Caco-2 (cell line): ENCODE results near the gene FNBP1. TPM values are rescaled to one million over a fixed set of nuclear protein-coding genes. Genes with fewer than 3 reads are reported as not detected.

Experiments
- BruUV-seq: library from RNA; stranded (reverse); fragments of 400-500 nt; replicated peaks from 2 replicates; lab custom pipeline; 2021; lab: Mats Ljungman, UMichigan
- CTCF ChIA-PET: fragments of 300-600 bp; sonication (Branson Sonifier 250); formaldehyde crosslinking; loops from one replicate; lab custom pipeline; 2022; ENCODE audit warnings: antibody characterized with exemption; lab: Charles Lee
- POLR2A ChIA-PET: fragments of 300-600 bp; sonication (Branson Sonifier 250); formaldehyde crosslinking; loops from one replicate; lab custom pipeline; 2022; ENCODE audit warnings: antibody characterized with exemption; lab: Charles Lee
- DNase-seq, 2 experiments: peaks; one replicate each; pipeline versions ENCODE4 v3.0.0 to v3.0.0-alpha.2; 2020 to 2022
- H3K27me3 ChIP-seq: replicated peaks from 2 replicates; pipeline ENCODE4 v1.6.0; 2011; ENCODE audit warnings: low read length; ENCODE audit not compliant: control insufficient read depth, insufficient read depth
- H3K36me3 ChIP-seq: 2 replicates; pipeline ENCODE4 v1.5.1; 2011; ENCODE audit warnings: low read length; ENCODE audit not compliant: control insufficient read depth, insufficient read depth
- H3K4me1 ChIP-seq: fragments of 250-450 bp; sonication (Bioruptor Pico); 2 replicates; pipeline ENCODE4 v1.5.1; 2020; ENCODE audit warnings: mild to moderate bottlenecking
- H3K4me3 ChIP-seq: 2 replicates; pipeline ENCODE4 v1.5.1; 2011; ENCODE audit warnings: low read depth, mild to moderate bottlenecking, control low read depth, low read length
- H3K9me3 ChIP-seq: fragments of 250-450 bp; sonication (Bioruptor Pico); 2 replicates; pipeline ENCODE4 v1.5.1; 2020; ENCODE audit warnings: mild to moderate bottlenecking, moderate library complexity
- H3K27ac Mint-ChIP-seq: one replicate; pipeline ENCODE4 v1.8.0; 2022; ENCODE audit warnings: mixed read lengths; ENCODE audit not compliant: unreplicated experiment
- H3K27me3 Mint-ChIP-seq: one replicate; pipeline ENCODE4 v1.8.0; 2022; ENCODE audit warnings: mixed read lengths; ENCODE audit not compliant: insufficient read depth, unreplicated experiment
- H3K36me3 Mint-ChIP-seq: one replicate; pipeline ENCODE4 v1.8.0; 2022; ENCODE audit warnings: mild to moderate bottlenecking, mixed read lengths; ENCODE audit not compliant: insufficient read depth, unreplicated experiment
- H3K4me1 Mint-ChIP-seq: one replicate; pipeline ENCODE4 v1.8.0; 2022; ENCODE audit warnings: low read depth, mixed read lengths; ENCODE audit not compliant: unreplicated experiment
- H3K4me3 Mint-ChIP-seq: one replicate; pipeline ENCODE4 v1.8.0; 2022; ENCODE audit warnings: mild to moderate bottlenecking, moderate library complexity, mixed read lengths; ENCODE audit not compliant: unreplicated experiment
- H3K9me3 Mint-ChIP-seq: one replicate; pipeline ENCODE4 v1.8.0; 2022; ENCODE audit warnings: mixed read lengths; ENCODE audit not compliant: unreplicated experiment
- intact Hi-C: fragments of 100-400 bp; cut with micrococcal nuclease; formaldehyde crosslinking; loops from one replicate; pipeline ENCODE4 v1.10.0; 2022; ENCODE audit not compliant: unreplicated experiment
- total RNA-seq: library from RNA; stranded (reverse); gene quantifications from 2 replicates; pipeline ENCODE4 v1.2.3, GENCODE V29; 2022
- TF ChIP-seq, protein P1 (sequence below), 2 experiments: fragments of 200-600 bp in 1 of 2; IDR thresholded peaks; 1 replicate in 1 of 2; 2 replicates in 1 of 2; pipeline versions ENCODE4 v1.5.1 to v1.8.0; 2011 to 2022; ENCODE audit warnings: antibody characterized with exemption in 1 of 2, control low read depth in 1 of 2, inconsistent platforms in 1 of 2, low read depth in 1 of 2, low read length in 1 of 2, mild to moderate bottlenecking in 1 of 2, moderate library complexity in 1 of 2; ENCODE audit not compliant: insufficient read depth in 1 of 2, severe bottlenecking in 1 of 2, unreplicated experiment in 1 of 2

Gene FNBP1
- total RNA-seq, 1 experiment from 2014 or later = 33.2 TPM

- no TSS peak for BruUV-seq
- peaks cover 6% of the 10 kb centered on the region for H3K36me3 Mint-ChIP-seq
- Histone ChIP-seq H3K4me3 (no peak overlapping the region), H3K36me3 (no peaks in the 10 kb centered on the region), H3K9me3 (no peaks in the 10 kb centered on the region), H3K27me3 (no peaks in the 10 kb centered on the region), H3K4me1 (peaks cover 9% of the 10 kb centered on the region; the same call in 1 of the 2 replicates)
- DNase-seq = no peak
- H3K27me3 Mint-ChIP-seq = no peaks in the 10 kb centered on the region
- ChIA-PET POLR2A (no interaction called here), CTCF (interaction anchor here (0.5 to 0.6 kb wide), 2 partner anchors 68 to 93 kb away, joined by 3 read pairs; no protein-coding TSS in a partner anchor)
- H3K4me1 Mint-ChIP-seq = peaks cover 11% of the 10 kb centered on the region
- TF ChIP-seq, protein P1, sequence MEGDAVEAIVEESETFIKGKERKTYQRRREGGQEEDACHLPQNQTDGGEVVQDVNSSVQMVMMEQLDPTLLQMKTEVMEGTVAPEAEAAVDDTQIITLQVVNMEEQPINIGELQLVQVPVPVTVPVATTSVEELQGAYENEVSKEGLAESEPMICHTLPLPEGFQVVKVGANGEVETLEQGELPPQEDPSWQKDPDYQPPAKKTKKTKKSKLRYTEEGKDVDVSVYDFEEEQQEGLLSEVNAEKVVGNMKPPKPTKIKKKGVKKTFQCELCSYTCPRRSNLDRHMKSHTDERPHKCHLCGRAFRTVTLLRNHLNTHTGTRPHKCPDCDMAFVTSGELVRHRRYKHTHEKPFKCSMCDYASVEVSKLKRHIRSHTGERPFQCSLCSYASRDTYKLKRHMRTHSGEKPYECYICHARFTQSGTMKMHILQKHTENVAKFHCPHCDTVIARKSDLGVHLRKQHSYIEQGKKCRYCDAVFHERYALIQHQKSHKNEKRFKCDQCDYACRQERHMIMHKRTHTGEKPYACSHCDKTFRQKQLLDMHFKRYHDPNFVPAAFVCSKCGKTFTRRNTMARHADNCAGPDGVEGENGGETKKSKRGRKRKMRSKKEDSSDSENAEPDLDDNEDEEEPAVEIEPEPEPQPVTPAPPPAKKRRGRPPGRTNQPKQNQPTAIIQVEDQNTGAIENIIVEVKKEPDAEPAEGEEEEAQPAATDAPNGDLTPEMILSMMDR (IDR thresholded peaks at IDR 0.05; ENCODE audit: insufficient read depth in 1 of 2, low read depth in 1 of 2, low read length in 1 of 2, severe bottlenecking in 1 of 2, unreplicated experiment in 1 of 2) = no peak
- intact Hi-C loops = no loop called here
- no peaks in the 10 kb centered on the region for H3K9me3 Mint-ChIP-seq
- no peak overlapping the region for H3K4me3 Mint-ChIP-seq
- no peak overlapping the region for H3K27ac Mint-ChIP-seq
These were observed 77.9 kb downstream of the FNBP1 start for GRCh38 chr9:129964901-129965734.

- intact Hi-C loops = no loop called here
These were observed 79.9 kb downstream of the FNBP1 start for GRCh38 chr9:129962889-129963703.

More at GRCh38 chr9:129962889-129963703, 79.9 kb downstream of the FNBP1 start:
- BruUV-seq = no TSS peak
- TF ChIP-seq, protein P1 (IDR thresholded peaks at IDR 0.05; ENCODE audit: insufficient read depth in 1 of 2, low read depth in 1 of 2, low read length in 1 of 2, severe bottlenecking in 1 of 2, unreplicated experiment in 1 of 2) = no peak
- no peak for DNase-seq
- CTCF ChIA-PET = no interaction called here
- Histone ChIP-seq H3K27me3 (no peaks in the 10 kb centered on the region), H3K9me3 (no peaks in the 10 kb centered on the region), H3K4me3 (no peak overlapping the region), H3K4me1 (0 out of 2 replicates have a peak, but pooled peaks cover 9% of the 10 kb centered on the region), H3K36me3 (no peaks in the 10 kb centered on the region)
- Mint-ChIP-seq H3K36me3 (peaks cover 7% of the 10 kb centered on the region), H3K27ac (no peak overlapping the region), H3K4me1 (peaks cover 11% of the 10 kb centered on the region), H3K27me3 (no peaks in the 10 kb centered on the region), H3K9me3 (no peaks in the 10 kb centered on the region), H3K4me3 (no peak overlapping the region)
- POLR2A ChIA-PET = interaction anchor here (0.6 kb wide), 1 partner anchor 30 kb away, joined by 5 read pairs; no protein-coding TSS in a partner anchor
